HepG2 (cell line): ENCODE results near the gene DCTN2. TPM values are rescaled to one million over a fixed set of nuclear protein-coding genes. Genes with fewer than 3 reads are reported as not detected.

Experiments used
- ATAC-seq: fragments of 200-7000 bp; cut with Tn5 transposase; 3 replicates; pipeline ENCODE4 v1.9.1; 2020; ENCODE audit warnings: mild to moderate bottlenecking, moderate library complexity
- BruUV-seq: library from RNA; stranded (reverse); fragments of 400-500 nt; replicated peaks from 2 replicates; lab custom pipeline; 2021; lab: Mats Ljungman, UMichigan
- CTCF ChIA-PET: fragments of 300-600 bp; formaldehyde crosslinking; extraction: SDS; loops from one replicate; lab custom pipeline; 2021; ENCODE audit warnings: low total read pairs, inconsistent platforms, low intra/inter-chr PET ratio; lab: Yijun Ruan, JAX
- POLR2A ChIA-PET: fragments of 350-600 bp; sonication (Branson Sonifier 250); formaldehyde crosslinking; loops from one replicate; lab custom pipeline; 2020; ENCODE audit warnings: antibody characterized with exemption, inconsistent platforms; lab: Yijun Ruan, JAX
- DNase-seq: peaks from one replicate; pipeline ENCODE4 v3.0.0-alpha.2; 2015; ENCODE audit warnings: low spot score
- FAIRE-seq: peaks from 3 replicates; lab custom pipeline; 2011; peaks lifted over from hg19 to GRCh38; lab: Jason Lieb, UNC
- H2AFZ ChIP-seq: one replicate; pipeline ENCODE4 v1.6.1; 2011; ENCODE audit warnings: low read length, inconsistent platforms
- H3K27ac ChIP-seq: fragments of 300-600 bp; 3 replicates; pipeline ENCODE4 v1.8.0; 2011; ENCODE audit warnings: mixed run types, mild to moderate bottlenecking, mixed read lengths, low read length, inconsistent platforms; ENCODE audit not compliant: insufficient read depth; ENCODE audit errors: extremely low read length
- H3K27me3 ChIP-seq, 2 experiments: fragments of 200-600 bp in 1 of 2; 2 replicates in 1 of 2; 3 replicates in 1 of 2; pipeline versions ENCODE4 v1.6.0 to v1.8.0; 2011; ENCODE audit warnings: low read length in 2 of 2, mild to moderate bottlenecking in 2 of 2, moderate library complexity in 2 of 2, inconsistent platforms in 1 of 2; ENCODE audit not compliant: insufficient read depth in 2 of 2, control insufficient read depth in 1 of 2
- H3K36me3 ChIP-seq, 2 experiments: fragments of 200-600 bp in 1 of 2; replicated peaks in 1 of 2; 2 replicates in 1 of 2; 3 replicates in 1 of 2; pipeline versions ENCODE4 v1.5.1 to v1.8.0; 2011; ENCODE audit warnings: low read length in 2 of 2, inconsistent platforms in 1 of 2; ENCODE audit not compliant: insufficient read depth in 2 of 2, control insufficient read depth in 1 of 2
- H3K4me1 ChIP-seq: 2 replicates; pipeline ENCODE4 v1.5.1; 2012; ENCODE audit warnings: low read length, inconsistent platforms; ENCODE audit not compliant: insufficient read depth
- H3K4me2 ChIP-seq: 2 replicates; pipeline ENCODE4 v1.6.0; 2011; ENCODE audit warnings: low read depth, low read length, inconsistent platforms
- H3K4me3 ChIP-seq, 3 experiments: fragments of 200-600 bp in 1 of 3; sonication (generic), shearing (Covaris generic) in 1 of 3; replicated peaks in 1 of 3; 2 replicates each; pipeline ENCODE4 v1.5.1; 2011 to 2016; ENCODE audit warnings: low read length in 3 of 3, inconsistent platforms in 2 of 3, low read depth in 2 of 3, mild to moderate bottlenecking in 2 of 3, control low read depth in 1 of 3, mixed read lengths in 1 of 3; ENCODE audit not compliant: insufficient read depth in 1 of 3
- H3K79me2 ChIP-seq: one replicate; pipeline ENCODE4 v1.6.1; 2011; ENCODE audit warnings: low read length, inconsistent platforms; ENCODE audit not compliant: insufficient read depth
- H3K9ac ChIP-seq: 2 replicates; pipeline ENCODE4 v1.6.0; 2011; ENCODE audit warnings: mild to moderate bottlenecking, low read depth, low read length, inconsistent platforms; ENCODE audit not compliant: insufficient read depth
- H3K9me3 ChIP-seq: 2 replicates; pipeline ENCODE4 v1.5.1; 2012; ENCODE audit warnings: mild to moderate bottlenecking, low read length
- H4K20me1 ChIP-seq: 2 replicates; pipeline ENCODE4 v1.6.0; 2011; ENCODE audit warnings: inconsistent platforms, mild to moderate bottlenecking, low read length, moderate library complexity; ENCODE audit not compliant: insufficient read depth
- ELF1 ChIP-seq: sonication (generic); formaldehyde crosslinking; IDR thresholded peaks from 2 replicates; pipeline ENCODE4 v1.4.0; 2020; ENCODE audit warnings: missing genetic modification reagents
- GTF2F1 ChIP-seq: fragments of 150-350 bp; IDR thresholded peaks from 2 replicates; pipeline ENCODE4 v1.6.1; 2014; ENCODE audit warnings: low read length
- MAFK ChIP-seq, 2 experiments: IDR thresholded peaks in 1 of 2; conservative IDR thresholded peaks in 1 of 2; 2 replicates each; pipeline ENCODE4 v1.6.1; 2011; ENCODE audit warnings: improper control_type of control experiment in 2 of 2, low read length in 2 of 2
- REXO4 ChIP-seq: sonication (generic); formaldehyde crosslinking; IDR thresholded peaks from 2 replicates; pipeline ENCODE4 v1.8.0; 2022; ENCODE audit warnings: missing genetic modification reagents, mild to moderate bottlenecking, borderline replicate concordance
- RFXANK ChIP-seq: IDR thresholded peaks from 2 replicates; pipeline ENCODE4 v1.6.1; 2016
- ZNF124 ChIP-seq: sonication (generic); formaldehyde crosslinking; IDR thresholded peaks from 2 replicates; pipeline ENCODE4 v1.4.0; 2020; ENCODE audit warnings: missing genetic modification reagents
- ZNF589 ChIP-seq: sonication (generic); formaldehyde crosslinking; conservative IDR thresholded peaks from 2 replicates; pipeline ENCODE4 v1.8.0; 2022; ENCODE audit warnings: mild to moderate bottlenecking, moderate library complexity, missing genetic modification reagents
- ZNF891 ChIP-seq: sonication (generic); formaldehyde crosslinking; IDR thresholded peaks from 2 replicates; pipeline ENCODE4 v1.5.0; 2020; ENCODE audit warnings: mild to moderate bottlenecking, missing genetic modification reagents
- WGBS: methylation state at CpG from one replicate; pipeline ENCODE4 v1.1.6; 2017; ENCODE audit warnings: low lambda C conversion rate; 5-methylcytosine and 5-hydroxymethylcytosine counted together
- in situ Hi-C: cut with HindIII; loops from 2 replicates; pipeline ENCODE4 v1.10.0; 2017; ENCODE audit warnings: low pct_unique_long_range_greater_than_20kb; ENCODE audit not compliant: extremely low pct_ligation_motif_present
- intact Hi-C: fragments of 100-400 bp; cut with micrococcal nuclease; formaldehyde crosslinking; loops from one replicate; pipeline ENCODE4 v1.10.0; 2022; ENCODE audit not compliant: unreplicated experiment
- polyA plus RNA-seq, 8 experiments: library from polyadenylated mRNA; depleted of rRNA in 3 of 8; stranded (reverse) in 7 of 8; unstranded in 1 of 8; fragments of >200 nt; fragmentation: Illumina TruSeq in 4 of 8; extraction: Trizol in 4 of 8; gene quantifications; 2 replicates each; pipeline versions ENCODE4 v1.2.1 to v1.2.3, GENCODE V29; 2011 to 2016; ENCODE audit warnings: low read depth in 4 of 8, missing spikeins in 1 of 8, mixed read lengths in 1 of 8; ENCODE audit not compliant: insufficient read depth in 1 of 8
- total RNA-seq, 5 experiments: library from RNA; depleted of rRNA; stranded (reverse); fragments of >200 nt; fragmentation: Illumina TruSeq; extraction: Trizol; gene quantifications; 2 replicates each; pipeline ENCODE4 v1.2.3, GENCODE V29; 2016; ENCODE audit warnings: low read depth in 1 of 5
- TF ChIP-seq, protein P1 (sequence below): sonication (generic); formaldehyde crosslinking; IDR thresholded peaks from 2 replicates; pipeline ENCODE4 v1.5.0; 2020; ENCODE audit warnings: mild to moderate bottlenecking, missing genetic modification reagents
- TF ChIP-seq, protein P2 (sequence below): IDR thresholded peaks from 2 replicates; pipeline ENCODE4 v1.6.1; 2016; ENCODE audit warnings: mild to moderate bottlenecking, missing biosample characterization, missing genetic modification reagents
- TF ChIP-seq, protein P3 (sequence below): sonication (generic); formaldehyde crosslinking; IDR thresholded peaks from 2 replicates; pipeline ENCODE4 v1.4.0; 2020; ENCODE audit warnings: mild to moderate bottlenecking, missing genetic modification reagents
- TF ChIP-seq, protein P4 (sequence below): sonication (generic); formaldehyde crosslinking; IDR thresholded peaks from 2 replicates; pipeline ENCODE4 v1.9.0; 2022; ENCODE audit warnings: low read depth, missing genetic modification reagents
- TF ChIP-seq, protein P5 (sequence below): sonication (generic); formaldehyde crosslinking; conservative IDR thresholded peaks from 2 replicates; pipeline ENCODE4 v1.8.1; 2023; ENCODE audit warnings: missing genetic modification reagents

DCTN2 gene
- total and polyA plus RNA-seq, 2 of the 13 experiments (the other 11 are each of a cell fraction or from before 2014, with no cell fraction given), result 72.0 to 77.4 TPM

DNA sequence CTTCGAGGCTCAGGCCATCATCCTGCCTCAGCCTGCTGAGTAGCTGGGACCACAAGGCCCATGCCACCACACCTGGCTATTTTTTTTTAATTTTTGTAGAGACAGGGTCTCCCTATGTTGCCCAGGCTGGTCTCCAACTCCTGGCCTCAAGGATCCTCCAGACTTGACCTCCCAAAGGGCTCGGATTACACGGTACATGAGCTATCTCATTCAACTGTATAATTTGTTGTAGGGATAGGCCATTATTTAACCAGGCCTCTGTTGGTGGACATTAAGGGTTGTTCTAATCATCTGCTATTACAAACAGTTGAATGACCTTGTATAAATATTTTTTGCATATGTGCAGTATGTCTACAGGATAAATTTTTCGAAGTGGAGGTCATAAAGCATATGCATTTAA lies 11.9 kb upstream of the DCTN2 start:
- in situ Hi-C loops (no loop called here), intact Hi-C loops (no loop called here)
- no peak for DNase-seq
- Histone ChIP-seq H3K9me3 (no peaks in the 10 kb centered on the region), H3K4me3 (no peak overlapping the region), H3K27ac (no peak overlapping the region), H3K4me1 (no peaks in the 10 kb centered on the region), H3K79me2 (no peaks in the 10 kb centered on the region), H2AFZ (no peak overlapping the region), H3K36me3 (no peaks in the 10 kb centered on the region), H3K27me3 (no peaks in the 10 kb centered on the region), H4K20me1 (no peaks in the 10 kb centered on the region), H3K4me2 (no peak overlapping the region), H3K9ac (no peak overlapping the region)
- no peak for TF ChIP-seq ZNF124
- TF ChIP-seq, protein P1, sequence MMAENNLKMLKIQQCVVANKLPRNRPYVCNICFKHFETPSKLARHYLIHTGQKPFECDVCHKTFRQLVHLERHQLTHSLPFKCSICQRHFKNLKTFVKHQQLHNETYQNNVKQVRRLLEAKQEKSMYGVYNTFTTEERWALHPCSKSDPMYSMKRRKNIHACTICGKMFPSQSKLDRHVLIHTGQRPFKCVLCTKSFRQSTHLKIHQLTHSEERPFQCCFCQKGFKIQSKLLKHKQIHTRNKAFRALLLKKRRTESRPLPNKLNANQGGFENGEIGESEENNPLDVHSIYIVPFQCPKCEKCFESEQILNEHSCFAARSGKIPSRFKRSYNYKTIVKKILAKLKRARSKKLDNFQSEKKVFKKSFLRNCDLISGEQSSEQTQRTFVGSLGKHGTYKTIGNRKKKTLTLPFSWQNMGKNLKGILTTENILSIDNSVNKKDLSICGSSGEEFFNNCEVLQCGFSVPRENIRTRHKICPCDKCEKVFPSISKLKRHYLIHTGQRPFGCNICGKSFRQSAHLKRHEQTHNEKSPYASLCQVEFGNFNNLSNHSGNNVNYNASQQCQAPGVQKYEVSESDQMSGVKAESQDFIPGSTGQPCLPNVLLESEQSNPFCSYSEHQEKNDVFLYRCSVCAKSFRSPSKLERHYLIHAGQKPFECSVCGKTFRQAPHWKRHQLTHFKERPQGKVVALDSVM (CRISPR knock-in tag), result peak; percentile 16; the same call in 1 of the 2 replicates
- FAIRE-seq, result no peak
- 54% methylated on average over 4 of the region's 4 CpGs for WGBS
- ChIA-PET POLR2A (no interaction called here), CTCF (no interaction called here)
- BruUV-seq, result no TSS peak
- ATAC-seq, result no peak

DNA sequence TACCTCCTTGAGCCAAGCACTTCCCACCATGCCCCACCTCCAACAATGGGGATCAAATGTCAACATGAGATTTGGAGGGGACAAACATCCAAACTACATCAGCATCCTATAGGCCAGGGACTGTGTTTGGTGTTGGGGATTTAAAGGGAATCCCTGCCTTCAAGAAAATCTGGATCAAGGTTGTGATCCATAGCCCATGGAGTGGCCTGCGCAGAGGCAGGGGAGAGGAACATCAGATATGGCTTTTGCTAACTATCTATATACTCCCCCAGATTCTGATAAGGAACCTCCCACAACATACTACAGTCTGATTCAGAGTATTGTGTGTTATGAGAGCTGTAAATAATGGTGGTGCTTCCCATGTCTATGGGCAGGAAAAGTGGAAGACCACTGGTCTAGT lies 7.9 kb upstream of the DCTN2 start:
- ATAC-seq (no peak), FAIRE-seq (no peak), DNase-seq (no peak)
- Histone ChIP-seq H3K4me1 (peaks cover 22% of the 10 kb centered on the region), H3K27me3 (peaks cover 1 to 10% of the 10 kb centered on the region in 2 experiments; a peak in 3 of 5 replicates), H3K36me3 (no peaks in the 10 kb centered on the region), H3K4me2 (no peak overlapping the region), H2AFZ (no peak overlapping the region), H3K79me2 (no peaks in the 10 kb centered on the region), H3K9me3 (no peaks in the 10 kb centered on the region), H4K20me1 (no peaks in the 10 kb centered on the region), H3K9ac (no peak overlapping the region), H3K4me3 (no peak overlapping the region), H3K27ac (no peak overlapping the region)
- 86% methylated on average over 1 of the region's 1 CpG for WGBS
- intact Hi-C loops (no loop called here), in situ Hi-C loops (no loop called here)
- no TSS peak for BruUV-seq
- POLR2A ChIA-PET, result no interaction called here
- CTCF ChIA-PET, result no interaction called here
- TF ChIP-seq REXO4 (CRISPR knock-in tag) (no peak), ZNF891 (CRISPR knock-in tag) (no peak), ZNF589 (CRISPR knock-in tag) (no peak), MAFK (conservative IDR thresholded peaks at IDR 0.05 in 1 of 2, IDR thresholded peaks at IDR 0.05 in 1 of 2; ENCODE audit: low read length in 2 of 2) (no peak), RFXANK (no peak), GTF2F1 (no peak), ELF1 (no peak)
- TF ChIP-seq, protein P2, sequence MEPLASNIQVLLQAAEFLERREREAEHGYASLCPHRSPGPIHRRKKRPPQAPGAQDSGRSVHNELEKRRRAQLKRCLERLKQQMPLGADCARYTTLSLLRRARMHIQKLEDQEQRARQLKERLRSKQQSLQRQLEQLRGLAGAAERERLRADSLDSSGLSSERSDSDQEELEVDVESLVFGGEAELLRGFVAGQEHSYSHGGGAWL (CRISPR knock-in tag), result no peak
- TF ChIP-seq, protein P3, sequence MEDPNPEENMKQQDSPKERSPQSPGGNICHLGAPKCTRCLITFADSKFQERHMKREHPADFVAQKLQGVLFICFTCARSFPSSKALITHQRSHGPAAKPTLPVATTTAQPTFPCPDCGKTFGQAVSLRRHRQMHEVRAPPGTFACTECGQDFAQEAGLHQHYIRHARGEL (CRISPR knock-in tag), result no peak
- TF ChIP-seq, protein P4, sequence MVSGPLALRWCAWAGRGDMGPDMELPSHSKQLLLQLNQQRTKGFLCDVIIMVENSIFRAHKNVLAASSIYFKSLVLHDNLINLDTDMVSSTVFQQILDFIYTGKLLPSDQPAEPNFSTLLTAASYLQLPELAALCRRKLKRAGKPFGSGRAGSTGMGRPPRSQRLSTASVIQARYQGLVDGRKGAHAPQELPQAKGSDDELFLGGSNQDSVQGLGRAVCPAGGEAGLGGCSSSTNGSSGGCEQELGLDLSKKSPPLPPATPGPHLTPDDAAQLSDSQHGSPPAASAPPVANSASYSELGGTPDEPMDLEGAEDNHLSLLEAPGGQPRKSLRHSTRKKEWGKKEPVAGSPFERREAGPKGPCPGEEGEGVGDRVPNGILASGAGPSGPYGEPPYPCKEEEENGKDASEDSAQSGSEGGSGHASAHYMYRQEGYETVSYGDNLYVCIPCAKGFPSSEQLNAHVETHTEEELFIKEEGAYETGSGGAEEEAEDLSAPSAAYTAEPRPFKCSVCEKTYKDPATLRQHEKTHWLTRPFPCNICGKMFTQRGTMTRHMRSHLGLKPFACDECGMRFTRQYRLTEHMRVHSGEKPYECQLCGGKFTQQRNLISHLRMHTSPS, result no peak
- TF ChIP-seq, protein P5, sequence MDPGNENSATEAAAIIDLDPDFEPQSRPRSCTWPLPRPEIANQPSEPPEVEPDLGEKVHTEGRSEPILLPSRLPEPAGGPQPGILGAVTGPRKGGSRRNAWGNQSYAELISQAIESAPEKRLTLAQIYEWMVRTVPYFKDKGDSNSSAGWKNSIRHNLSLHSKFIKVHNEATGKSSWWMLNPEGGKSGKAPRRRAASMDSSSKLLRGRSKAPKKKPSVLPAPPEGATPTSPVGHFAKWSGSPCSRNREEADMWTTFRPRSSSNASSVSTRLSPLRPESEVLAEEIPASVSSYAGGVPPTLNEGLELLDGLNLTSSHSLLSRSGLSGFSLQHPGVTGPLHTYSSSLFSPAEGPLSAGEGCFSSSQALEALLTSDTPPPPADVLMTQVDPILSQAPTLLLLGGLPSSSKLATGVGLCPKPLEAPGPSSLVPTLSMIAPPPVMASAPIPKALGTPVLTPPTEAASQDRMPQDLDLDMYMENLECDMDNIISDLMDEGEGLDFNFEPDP (CRISPR knock-in tag), result no peak
